ENCODE data around the gene ZBTB16. TPM values are rescaled to one million over a fixed set of nuclear protein-coding genes. Genes with fewer than 3 reads are reported as not detected.

ZBTB16 gene
- total and polyA plus RNA-seq, 2 experiments from 2014 or later, result 8.7 to 10.5 TPM

- TF ChIP-seq, protein P1, sequence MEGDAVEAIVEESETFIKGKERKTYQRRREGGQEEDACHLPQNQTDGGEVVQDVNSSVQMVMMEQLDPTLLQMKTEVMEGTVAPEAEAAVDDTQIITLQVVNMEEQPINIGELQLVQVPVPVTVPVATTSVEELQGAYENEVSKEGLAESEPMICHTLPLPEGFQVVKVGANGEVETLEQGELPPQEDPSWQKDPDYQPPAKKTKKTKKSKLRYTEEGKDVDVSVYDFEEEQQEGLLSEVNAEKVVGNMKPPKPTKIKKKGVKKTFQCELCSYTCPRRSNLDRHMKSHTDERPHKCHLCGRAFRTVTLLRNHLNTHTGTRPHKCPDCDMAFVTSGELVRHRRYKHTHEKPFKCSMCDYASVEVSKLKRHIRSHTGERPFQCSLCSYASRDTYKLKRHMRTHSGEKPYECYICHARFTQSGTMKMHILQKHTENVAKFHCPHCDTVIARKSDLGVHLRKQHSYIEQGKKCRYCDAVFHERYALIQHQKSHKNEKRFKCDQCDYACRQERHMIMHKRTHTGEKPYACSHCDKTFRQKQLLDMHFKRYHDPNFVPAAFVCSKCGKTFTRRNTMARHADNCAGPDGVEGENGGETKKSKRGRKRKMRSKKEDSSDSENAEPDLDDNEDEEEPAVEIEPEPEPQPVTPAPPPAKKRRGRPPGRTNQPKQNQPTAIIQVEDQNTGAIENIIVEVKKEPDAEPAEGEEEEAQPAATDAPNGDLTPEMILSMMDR (IDR thresholded peaks at IDR 0.05; ENCODE audit: low read depth, low read length), result no peak
These were observed 66.0 kb downstream of the ZBTB16 start for GRCh38 chr11:114125531-114125930.

DNA sequence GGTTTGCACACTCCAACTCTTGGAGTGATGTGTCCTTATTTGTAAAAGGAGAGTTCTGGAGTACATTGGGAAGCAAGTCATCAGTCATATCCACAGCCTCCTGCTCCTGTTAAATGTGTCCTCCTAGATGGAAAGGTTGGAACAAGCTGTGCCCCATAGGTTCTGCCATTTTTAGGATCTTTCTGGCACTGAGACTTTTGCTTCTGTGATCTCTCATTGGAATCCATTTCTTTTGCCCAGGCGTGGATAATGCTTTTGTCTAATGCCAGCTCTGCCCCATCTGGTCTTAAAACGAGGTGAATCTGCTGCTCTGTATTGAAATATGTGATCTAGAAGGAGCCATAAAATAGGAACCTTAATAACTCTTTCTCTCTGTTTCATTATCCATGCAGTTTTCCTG is 66.4 kb downstream of the ZBTB16 start:
- no peak for DNase-seq (ENCODE audit: low read depth in 1 of 2, low spot score in 1 of 2)
- Histone ChIP-seq H3K27me3 (peaks cover 3% of the 10 kb centered on the region), H3K27ac (no peak overlapping the region), H3K4me1 (ENCODE audit: low read depth) (peaks cover 5% of the 10 kb centered on the region), H3K9me3 (ENCODE audit: low read depth) (no peaks in the 10 kb centered on the region), H3K4me3 (no peak overlapping the region), H3K36me3 (no peaks in the 10 kb centered on the region)
- TF ChIP-seq, protein P1 (IDR thresholded peaks at IDR 0.05; ENCODE audit: low read depth, low read length), result no peak

More at GRCh38 chr11:114125531-114125930, 66.0 kb downstream of the ZBTB16 start:
- Histone ChIP-seq H3K27me3 (peaks cover 3% of the 10 kb centered on the region), H3K4me3 (no peak overlapping the region), H3K4me1 (ENCODE audit: low read depth) (peaks cover 5% of the 10 kb centered on the region), H3K27ac (no peak overlapping the region), H3K36me3 (no peaks in the 10 kb centered on the region), H3K9me3 (ENCODE audit: low read depth) (no peaks in the 10 kb centered on the region)
- no peak for DNase-seq (ENCODE audit: low read depth in 1 of 2, low spot score in 1 of 2)

GRCh38 chr11:114128399-114128798 is 68.9 kb downstream of the ZBTB16 start:
- Histone ChIP-seq H3K27ac (no peak overlapping the region), H3K4me1 (ENCODE audit: low read depth) (peaks cover 5% of the 10 kb centered on the region), H3K4me3 (no peak overlapping the region), H3K27me3 (peaks cover 3% of the 10 kb centered on the region), H3K36me3 (no peaks in the 10 kb centered on the region), H3K9me3 (ENCODE audit: low read depth) (no peaks in the 10 kb centered on the region)
- TF ChIP-seq, protein P1 (IDR thresholded peaks at IDR 0.05; ENCODE audit: low read depth, low read length), result no peak
- no peak for DNase-seq (ENCODE audit: low read depth in 1 of 2, low spot score in 1 of 2)

- DNase-seq (ENCODE audit: low read depth in 1 of 2, low spot score in 1 of 2), result no peak
- H3K27ac ChIP-seq, result no peak overlapping the region
- TF ChIP-seq, protein P1 (IDR thresholded peaks at IDR 0.05; ENCODE audit: low read depth, low read length), result no peak
- no peaks in the 10 kb centered on the region for H3K9me3 ChIP-seq (ENCODE audit: low read depth)
- no peaks in the 10 kb centered on the region for H3K36me3 ChIP-seq
- peaks cover 5% of the 10 kb centered on the region for H3K4me1 ChIP-seq (ENCODE audit: low read depth)
- H3K4me3 ChIP-seq, result no peak overlapping the region
- H3K27me3 ChIP-seq, result peaks cover 3% of the 10 kb centered on the region
These were observed 69.6 kb downstream of the ZBTB16 start for GRCh38 chr11:114129142-114129541.

DNA sequence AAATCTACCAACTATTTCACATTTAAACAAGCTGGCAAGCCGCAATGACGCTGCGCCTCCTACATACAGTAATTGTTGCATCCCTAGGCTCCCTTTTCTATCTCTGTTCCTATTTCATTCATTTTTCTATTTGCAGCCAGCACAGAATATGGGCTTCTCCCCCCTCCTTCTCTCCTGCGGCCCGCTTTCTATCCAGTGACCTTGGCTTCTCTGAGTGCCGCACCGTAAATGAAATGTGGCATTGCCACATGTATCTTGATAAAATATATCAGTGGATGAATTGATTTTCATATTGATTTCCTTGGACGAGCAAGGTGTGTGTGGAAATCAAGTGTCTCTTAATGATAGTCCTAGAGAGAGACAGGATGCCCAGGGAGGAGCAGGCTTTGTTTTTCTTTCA is 70.2 kb downstream of the ZBTB16 start:
- Histone ChIP-seq H3K9me3 (ENCODE audit: low read depth) (no peaks in the 10 kb centered on the region), H3K4me3 (no peak overlapping the region), H3K4me1 (ENCODE audit: low read depth) (peaks cover 5% of the 10 kb centered on the region), H3K36me3 (no peaks in the 10 kb centered on the region), H3K27me3 (peaks cover 3% of the 10 kb centered on the region), H3K27ac (no peak overlapping the region)
- no peak for DNase-seq (ENCODE audit: low read depth in 1 of 2, low spot score in 1 of 2)
- TF ChIP-seq, protein P1 (IDR thresholded peaks at IDR 0.05; ENCODE audit: low read depth, low read length), result no peak

Data from cardiac muscle cell (in vitro differentiated cells and primary cell).